Bone marrow (tissue), 2 donors: Measurements from ENCODE around the gene LPP.
A peak's percentile ranks its signal among the peaks of the same experiment; 100 is the strongest.
"Not testable (repeated sequence)": the region's sequence is repeated elsewhere in the genome, so short reads cannot be mapped to it uniquely, and the experiment has no call there.

Source experiments
- DNase-seq, 2 donors: peaks; one replicate each; lab custom pipeline; 2025; lab: John Stamatoyannopoulos, UW

Gene LPP

GRCh38 chr3:188677344-188677743, 523.4 kb downstream of the LPP start:
- no peak for DNase-seq

DNA sequence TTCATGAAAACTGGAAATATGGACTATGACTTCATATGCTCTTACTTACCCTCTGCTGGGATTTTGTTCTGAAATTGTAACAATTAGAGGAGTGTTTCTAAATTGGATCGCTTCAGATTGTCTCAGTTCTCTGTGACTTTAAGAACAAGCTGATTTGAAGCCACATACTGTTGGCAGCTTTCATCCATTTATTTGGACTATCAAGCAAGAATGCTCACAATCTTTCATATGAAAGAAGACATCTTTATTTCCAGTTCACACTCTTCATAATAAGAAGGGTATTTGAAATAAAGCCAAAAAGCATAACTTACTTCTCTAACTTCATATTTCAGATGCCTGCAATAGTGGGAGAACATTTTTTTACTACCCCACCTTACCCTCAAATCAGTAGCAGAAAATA, 526.2 kb downstream of the LPP start:
- DNase-seq = no peak

GRCh38 chr3:188680605-188681004, 526.6 kb downstream of the LPP start:
- no peak for DNase-seq

- no peak for DNase-seq
These were observed 528.4 kb downstream of the LPP start for GRCh38 chr3:188682316-188682715.

GRCh38 chr3:188683032-188683521, 529.1 kb downstream of the LPP start:
- peak in 1 of 2 donors; percentile 9 for DNase-seq

DNA sequence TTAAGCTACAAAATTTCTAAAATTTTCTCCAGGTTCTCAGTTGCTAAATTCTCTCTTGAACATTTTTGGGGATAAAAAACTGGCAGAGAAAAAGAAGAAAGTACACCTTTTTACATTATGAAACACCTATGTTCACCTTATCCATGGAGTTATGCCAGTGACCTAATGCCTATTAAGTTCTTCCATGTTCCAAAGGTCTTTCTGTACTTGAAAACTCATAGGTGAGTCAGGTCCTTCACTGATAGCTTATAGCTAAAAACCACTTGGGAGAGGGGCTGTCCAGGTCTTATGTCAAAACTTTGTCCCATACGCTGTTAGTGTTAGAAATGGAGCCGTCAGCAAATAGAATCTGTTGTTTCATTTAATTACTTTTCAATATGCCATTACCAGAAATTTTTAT, 530.3 kb downstream of the LPP start:
- no peak for DNase-seq

DNA sequence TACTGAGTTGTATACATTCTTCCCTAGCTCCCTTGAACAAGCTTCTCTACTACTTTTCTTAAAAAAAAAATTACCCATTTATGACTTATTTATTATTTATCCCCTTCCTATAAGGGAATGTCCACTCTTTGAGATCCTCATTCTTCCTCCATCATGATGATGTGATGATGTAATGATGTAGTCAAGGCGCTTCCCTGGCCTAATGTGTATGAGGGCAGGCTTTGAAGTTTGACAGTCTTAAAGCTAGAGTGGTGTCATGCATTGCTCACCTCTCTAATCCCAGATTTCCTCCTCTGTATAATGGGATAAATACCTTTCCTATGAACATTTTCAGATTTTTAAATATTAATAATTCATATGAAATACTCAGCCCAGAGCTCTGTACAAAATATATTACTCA, 531.8 kb downstream of the LPP start:
- no peak for DNase-seq

DNA sequence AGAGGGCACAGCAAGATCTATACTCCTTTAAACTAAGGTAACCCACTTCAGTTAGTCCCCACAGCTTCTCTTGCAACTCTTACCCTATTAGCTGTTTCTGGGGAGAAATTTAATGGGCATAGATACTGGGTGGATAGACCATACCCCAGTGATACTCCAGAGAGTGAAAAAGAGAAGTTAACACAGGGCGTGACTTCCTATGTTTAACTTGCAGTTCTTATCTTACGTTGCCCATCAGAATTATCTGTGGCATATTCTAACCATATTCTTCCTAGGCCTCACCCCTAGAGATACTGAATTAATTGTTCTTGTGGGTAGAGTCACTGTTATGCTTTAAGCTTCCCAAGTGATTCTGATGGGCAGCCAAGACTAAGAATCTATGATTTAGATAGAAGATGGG, 532.4 kb downstream of the LPP start:
- DNase-seq = peak in 1 of 2 donors; percentile 73

DNA sequence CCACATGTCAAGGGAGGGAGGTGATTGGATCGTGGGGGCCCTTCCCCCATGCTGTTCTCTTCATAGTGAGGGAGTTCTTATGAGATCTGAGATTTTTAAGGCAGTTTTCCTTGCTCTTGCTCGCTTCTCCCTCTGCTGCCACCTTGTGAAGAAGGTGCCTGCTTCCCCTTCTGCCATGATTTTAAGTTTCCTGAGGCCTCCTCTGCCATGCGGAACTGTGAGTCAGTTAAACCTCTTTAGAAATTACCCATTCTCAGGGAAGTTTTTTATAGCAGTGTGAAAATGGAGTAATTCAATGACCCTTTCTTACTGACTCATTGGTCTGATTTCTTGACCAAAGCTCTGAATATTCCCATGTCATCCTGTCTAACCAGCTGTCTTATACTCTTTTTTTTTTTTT, 533.4 kb downstream of the LPP start:
- peak in 1 of 2 donors; percentile 26 for DNase-seq

GRCh38 chr3:188689101-188689574, 535.2 kb downstream of the LPP start:
- DNase-seq = peak in 1 of 2 donors; percentile 12

DNA sequence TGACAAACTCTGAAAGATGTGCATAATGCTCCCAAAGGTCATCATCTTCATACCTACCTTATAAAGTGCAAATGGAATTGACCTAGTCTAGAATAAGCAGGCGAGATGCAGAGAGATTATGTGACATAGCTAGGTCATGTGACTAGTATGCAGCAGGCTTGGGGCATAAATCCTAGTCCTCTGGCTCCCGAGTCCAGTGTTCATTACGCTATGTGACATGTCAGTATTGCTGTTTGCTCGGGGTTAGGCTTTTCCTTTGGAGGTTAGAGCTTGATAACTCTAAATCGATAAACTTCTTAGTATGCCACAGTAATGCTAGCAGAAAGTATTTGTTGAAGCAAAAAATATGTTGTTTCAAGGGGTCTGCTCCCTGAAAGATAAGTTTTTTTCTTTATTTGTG, 536.1 kb downstream of the LPP start:
- no peak for DNase-seq

DNA sequence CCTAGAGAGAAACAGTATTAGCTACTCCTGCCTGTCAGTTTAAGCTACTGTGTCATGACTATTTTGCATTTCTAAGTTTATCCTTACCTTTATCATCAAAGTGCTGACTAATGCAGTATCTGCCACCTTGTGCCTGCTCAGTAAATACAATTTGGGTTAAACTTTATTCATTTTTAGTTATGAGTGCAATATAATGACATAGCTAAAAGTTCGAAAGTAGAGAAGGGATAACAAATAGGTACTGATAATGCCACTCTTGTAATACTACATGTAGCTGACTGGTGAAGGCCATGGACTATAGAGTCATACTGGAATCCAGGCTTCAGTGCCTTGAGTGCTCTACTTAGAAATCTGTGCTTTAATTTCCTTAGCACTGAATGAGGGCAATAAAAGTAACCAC, 537.0 kb downstream of the LPP start:
- DNase-seq = no peak

DNA sequence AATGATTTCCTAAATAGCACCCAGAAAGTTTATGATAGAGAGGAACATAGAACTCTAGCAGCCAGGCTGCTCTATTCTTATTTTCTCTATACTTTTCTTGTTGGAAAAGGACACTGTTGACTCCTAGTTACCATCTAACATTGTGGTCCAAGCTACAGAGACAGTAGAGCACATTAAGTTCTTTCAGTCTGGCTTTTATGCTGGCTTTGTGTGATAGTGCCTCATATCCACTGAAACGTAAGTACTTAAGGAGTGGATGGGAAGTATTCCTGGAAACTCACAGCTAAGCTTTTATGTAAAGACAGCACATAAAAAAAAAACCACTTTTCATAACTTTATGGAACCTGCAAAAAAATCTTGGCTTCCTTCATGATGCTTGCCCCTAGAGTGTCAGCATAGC, 537.7 kb downstream of the LPP start:
- DNase-seq = no peak

DNA sequence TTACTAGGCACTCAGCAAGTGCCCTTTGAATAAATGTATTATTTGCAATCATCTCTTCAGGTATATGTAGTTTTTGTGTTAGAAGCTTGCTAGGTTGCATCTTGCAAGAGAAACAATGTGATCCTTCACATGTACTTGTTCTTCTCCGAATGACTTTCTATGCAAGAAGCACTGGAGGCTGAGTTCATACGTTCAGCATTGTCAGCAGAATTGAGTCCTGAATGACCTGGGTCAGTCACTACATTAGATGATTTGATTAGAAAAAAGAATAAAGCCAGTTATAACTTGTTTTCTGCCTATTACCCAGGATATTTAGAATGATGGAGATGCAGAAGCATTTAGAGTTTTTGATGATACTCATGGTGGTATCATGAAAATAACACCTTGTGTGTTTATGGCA, 538.7 kb downstream of the LPP start:
- no peak for DNase-seq

DNA sequence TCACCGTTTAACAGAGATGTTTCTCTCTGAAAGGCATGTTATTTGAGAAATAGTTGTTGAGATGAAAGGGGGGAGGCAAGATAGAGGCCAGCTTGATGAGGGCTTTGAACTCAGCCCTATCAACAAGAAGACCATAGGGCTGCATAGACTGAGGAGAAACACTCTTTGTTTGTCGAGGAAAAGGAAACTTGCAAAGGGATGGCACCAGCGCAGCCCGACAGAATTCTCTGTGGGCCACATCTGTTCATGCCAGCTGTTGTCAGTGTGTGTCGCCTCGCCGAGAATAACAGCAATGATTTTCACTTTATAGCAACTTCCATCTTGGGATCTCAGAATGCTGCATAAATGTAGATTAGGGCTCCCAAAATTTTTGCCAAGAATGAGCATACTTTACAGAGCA, 539.5 kb downstream of the LPP start:
- DNase-seq = no peak

GRCh38 chr3:188695241-188695640, 541.3 kb downstream of the LPP start:
- no peak for DNase-seq

DNA sequence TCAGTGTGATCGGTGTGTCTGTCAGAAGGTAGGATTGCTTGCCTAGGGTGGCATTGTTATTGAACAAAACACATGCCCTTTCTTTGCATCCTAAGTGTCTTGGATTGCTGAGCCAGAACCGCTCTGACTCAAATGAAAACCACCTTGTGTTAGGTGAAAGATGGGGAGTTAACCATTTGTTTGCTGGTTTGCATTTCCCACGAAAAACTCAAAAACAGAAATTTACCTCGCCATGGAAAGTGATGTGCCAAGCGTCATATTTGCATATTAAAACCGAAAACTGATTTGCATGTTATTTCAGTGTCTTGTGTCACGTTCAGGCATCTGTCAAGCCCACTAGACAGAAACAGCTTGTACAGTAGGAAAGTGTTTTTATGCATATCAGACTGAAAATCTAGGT, 543.2 kb downstream of the LPP start:
- no peak for DNase-seq

GRCh38 chr3:188698436-188698835, 544.5 kb downstream of the LPP start:
- DNase-seq = no peak

GRCh38 chr3:188700501-188700900, 546.5 kb downstream of the LPP start:
- no peak for DNase-seq

GRCh38 chr3:188700918-188701317, 547.0 kb downstream of the LPP start:
- DNase-seq = no peak

GRCh38 chr3:188701485-188701969, 547.6 kb downstream of the LPP start:
- peak; percentile 4 to 52 for DNase-seq

DNA sequence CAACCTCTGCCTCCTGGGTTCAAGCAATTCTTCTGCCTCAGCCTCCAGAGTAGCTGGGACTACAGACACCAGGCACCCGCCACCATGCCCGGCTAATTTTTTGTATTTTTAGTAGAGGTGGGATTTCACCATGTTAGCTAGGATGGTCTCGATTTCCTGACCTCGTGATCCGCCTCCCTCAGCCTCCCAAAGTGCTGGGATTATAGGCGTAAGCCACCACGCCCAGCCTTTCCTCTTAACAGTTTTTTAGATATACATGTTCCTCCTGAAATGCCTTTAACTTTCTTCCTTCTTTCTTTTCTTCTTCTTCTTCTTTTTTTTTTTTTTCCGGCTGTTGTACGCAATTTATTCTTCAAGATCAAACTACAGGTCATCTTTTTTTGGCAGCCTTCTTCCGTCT, 548.1 kb downstream of the LPP start:
- not testable (repeated sequence) for DNase-seq

- no peak for DNase-seq
These were observed 552.2 kb downstream of the LPP start for GRCh38 chr3:188706176-188706575.

- DNase-seq = no peak
These were observed 552.6 kb downstream of the LPP start for GRCh38 chr3:188706599-188706998.
